SU-DHL-6 (cell line): ENCODE measurements around the gene EIF2B5.

Source experiments
- CTCF ChIP-seq: fragments of 200-600 bp; sonication (generic); IDR thresholded peaks from one replicate; pipeline ENCODE4 v1.5.1; 2017; ENCODE audit warnings: antibody characterized with exemption, mild to moderate bottlenecking, low read length, moderate library complexity; ENCODE audit not compliant: insufficient read depth, poor library complexity, severe bottlenecking
- EZH2phosphoT487 ChIP-seq: fragments of 200-600 bp; sonication (generic), shearing (Covaris generic); conservative IDR thresholded peaks from 2 replicates; pipeline ENCODE4 v1.6.1; 2018; ENCODE audit warnings: mild to moderate bottlenecking, antibody characterized with exemption, low read length, moderate library complexity, mixed read lengths

- no peak for TF ChIP-seq CTCF
- no peak for TF ChIP-seq EZH2phosphoT487
These were observed 30.4 kb downstream of the EIF2B5 start for GRCh38 chr3:184165543-184165942.
